H1 (cell line): ENCODE data around the gene C19orf47.

Experiments used
- CTCF ChIP-seq, 3 experiments: IDR thresholded peaks; 1 replicate in 2 of 3; 2 replicates in 1 of 3; pipeline versions ENCODE4 v1.5.1 to v1.6.1; 2011; ENCODE audit warnings: low read length in 3 of 3, mild to moderate bottlenecking in 3 of 3, inconsistent platforms in 2 of 3, low read depth in 1 of 3, moderate library complexity in 1 of 3; ENCODE audit not compliant: insufficient read depth in 1 of 3; ENCODE audit errors: control extremely low read depth in 1 of 3
- EP300 ChIP-seq, 2 experiments: IDR thresholded peaks; 1 replicate in 1 of 2; 2 replicates in 1 of 2; pipeline ENCODE4 v1.6.1; 2011 to 2012; ENCODE audit warnings: low read depth in 2 of 2, low read length in 2 of 2, mild to moderate bottlenecking in 2 of 2, borderline replicate concordance in 1 of 2, inconsistent platforms in 1 of 2, moderate library complexity in 1 of 2
- MAFK ChIP-seq: IDR thresholded peaks from 2 replicates; pipeline ENCODE4 v1.6.1; 2012; ENCODE audit warnings: low read depth, mild to moderate bottlenecking, improper control_type of control experiment, low read length
- NRF1 ChIP-seq: IDR thresholded peaks from 2 replicates; pipeline ENCODE4 v1.6.1; 2011; ENCODE audit warnings: mild to moderate bottlenecking, low read depth, low read length, improper control_type of control experiment
- POLR2A ChIP-seq, 2 experiments: IDR thresholded peaks; 1 replicate in 1 of 2; 2 replicates in 1 of 2; pipeline ENCODE4 v1.6.1; 2011; ENCODE audit warnings: low read depth in 2 of 2, low read length in 2 of 2, mild to moderate bottlenecking in 2 of 2; ENCODE audit errors: control extremely low read depth in 1 of 2
- RAD21 ChIP-seq, 2 experiments: IDR thresholded peaks in 1 of 2; conservative IDR thresholded peaks in 1 of 2; 2 replicates each; pipeline ENCODE4 v1.6.1; 2011; ENCODE audit warnings: low read depth in 2 of 2, low read length in 2 of 2, improper control_type of control experiment in 1 of 2, inconsistent platforms in 1 of 2, mild to moderate bottlenecking in 1 of 2, moderate library complexity in 1 of 2
- SP1 ChIP-seq: IDR thresholded peaks from 2 replicates; pipeline ENCODE4 v1.6.1; 2011; ENCODE audit warnings: low read depth, low read length

GRCh38 chr19:40381321-40381720 is 33.1 kb upstream of the C19orf47 start:
- TF ChIP-seq MAFK = no peak
- TF ChIP-seq SP1 = no peak
- peak; percentile 11 to 44; a peak in 2 of 4 replicates for TF ChIP-seq RAD21 (IDR thresholded peaks at IDR 0.05 in 1 of 2, conservative IDR thresholded peaks at IDR 0.05 in 1 of 2; ENCODE audit: low read depth in 2 of 2, low read length in 2 of 2)
- TF ChIP-seq POLR2A (IDR thresholded peaks at IDR 0.05; ENCODE audit: control extremely low read depth in 1 of 2, low read depth in 2 of 2, low read length in 2 of 2) = no peak
- peak; percentile 15 to 50 (median 29) for TF ChIP-seq CTCF (IDR thresholded peaks at IDR 0.05; ENCODE audit: control extremely low read depth in 1 of 3, insufficient read depth in 1 of 3, low read depth in 1 of 3, low read length in 3 of 3)
- no peak for TF ChIP-seq NRF1
- TF ChIP-seq EP300 (IDR thresholded peaks at IDR 0.05; ENCODE audit: borderline replicate concordance in 1 of 2, low read depth in 2 of 2, low read length in 2 of 2) = no peak
